Fibroblast of skin of scalp (primary cell): Measurements from ENCODE around the gene USF2.

Experiments
- DNase-seq: peaks from one replicate; pipeline ENCODE4 v3.0.0-alpha.2; 2013

USF2 gene

DNA sequence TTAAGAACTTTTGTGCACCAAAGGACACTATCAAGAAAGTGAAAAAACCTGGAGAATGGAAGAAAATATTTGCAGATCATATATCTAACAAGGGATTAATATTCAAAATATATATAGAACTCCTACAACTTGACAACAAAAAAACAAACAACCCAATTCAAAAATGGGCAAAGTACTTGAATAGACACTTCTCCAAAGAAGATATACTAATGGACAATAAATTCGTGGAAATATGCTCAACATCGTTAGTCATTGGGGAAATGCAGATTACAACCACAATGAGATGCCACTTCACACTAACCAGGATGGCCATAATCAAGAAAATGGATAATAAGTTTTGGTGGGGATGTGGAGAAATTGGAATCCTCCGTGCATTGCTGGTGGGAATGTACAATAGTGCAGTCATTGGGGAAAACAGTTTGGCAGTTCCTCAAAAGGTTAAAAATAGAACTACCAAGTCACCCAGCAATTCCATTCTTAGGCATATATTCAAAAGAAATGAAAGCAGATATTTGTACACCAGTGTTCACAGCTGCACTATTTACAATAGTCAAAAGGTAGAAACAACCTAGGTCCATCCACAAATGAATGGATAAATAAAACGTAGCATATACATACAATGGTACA lies 22.2 kb upstream of the USF2 start:
- DNase-seq: no peak

- no peak for DNase-seq
These were observed 21.0 kb upstream of the USF2 start for GRCh38 chr19:35247526-35248309.

GRCh38 chr19:35248310-35249145 lies 20.2 kb upstream of the USF2 start, which contains the start of gene LSR:
Gene LSR (plus strand): TSS chr19:35249002. CDS start chr19:35249023, 21 bp downstream.
- DNase-seq: no peak

DNA sequence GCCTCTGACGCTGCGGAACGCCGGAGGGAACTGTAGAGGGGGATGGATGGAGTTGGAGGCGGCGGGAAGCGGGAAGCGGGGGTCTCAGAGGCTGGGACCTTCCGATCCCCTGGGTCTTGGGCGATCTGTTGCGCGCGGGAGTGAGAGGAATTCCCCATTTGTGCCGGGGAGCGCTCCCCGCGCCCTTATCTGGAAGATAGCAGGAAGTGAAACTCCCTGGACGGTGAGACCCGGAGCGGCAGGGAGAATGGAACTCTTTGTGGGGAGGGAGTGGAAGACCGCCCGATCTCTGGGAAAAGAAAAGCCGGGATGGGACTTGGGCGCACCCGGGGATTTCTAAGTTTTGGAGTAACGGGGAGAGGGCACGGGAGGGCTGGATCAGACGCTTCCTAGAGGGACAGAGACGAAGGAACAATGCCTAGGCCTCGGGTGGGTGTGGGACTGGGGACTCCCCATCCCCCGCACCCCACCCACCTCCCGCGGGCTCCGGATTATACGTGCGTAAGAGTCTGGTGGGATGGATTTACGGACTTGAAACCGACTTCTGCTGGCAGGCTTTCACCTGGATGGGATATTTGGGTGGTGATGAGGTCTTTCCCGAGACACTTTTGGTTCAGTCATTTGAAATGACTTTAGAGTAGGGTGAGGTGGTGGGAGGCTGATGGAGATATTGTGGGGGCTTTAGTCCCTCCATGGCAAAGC lies 19.5 kb upstream of the USF2 start:
- no peak for DNase-seq

GRCh38 chr19:35249848-35250711 lies 18.7 kb upstream of the USF2 start:
- no peak for DNase-seq

DNA sequence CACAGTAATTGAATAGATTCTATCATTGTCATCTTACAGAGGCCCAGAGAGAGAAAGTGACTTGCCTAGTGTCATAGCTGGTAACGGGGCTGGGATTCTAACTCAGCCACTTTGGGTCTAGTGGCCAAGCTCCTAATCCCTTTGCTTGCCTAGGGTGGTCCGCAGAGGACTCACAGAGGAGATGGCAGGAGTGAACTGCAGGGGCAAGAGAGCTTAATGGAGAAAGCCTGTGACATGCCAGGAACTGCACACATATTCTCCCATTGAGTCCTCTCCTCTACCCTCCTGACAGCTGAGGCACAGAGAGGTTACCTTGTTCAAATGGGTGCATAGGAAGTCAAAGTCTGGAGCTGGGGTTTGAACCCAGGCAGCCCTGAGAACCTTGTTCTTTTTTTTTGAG lies 17.3 kb upstream of the USF2 start:
- no peak for DNase-seq

DNA sequence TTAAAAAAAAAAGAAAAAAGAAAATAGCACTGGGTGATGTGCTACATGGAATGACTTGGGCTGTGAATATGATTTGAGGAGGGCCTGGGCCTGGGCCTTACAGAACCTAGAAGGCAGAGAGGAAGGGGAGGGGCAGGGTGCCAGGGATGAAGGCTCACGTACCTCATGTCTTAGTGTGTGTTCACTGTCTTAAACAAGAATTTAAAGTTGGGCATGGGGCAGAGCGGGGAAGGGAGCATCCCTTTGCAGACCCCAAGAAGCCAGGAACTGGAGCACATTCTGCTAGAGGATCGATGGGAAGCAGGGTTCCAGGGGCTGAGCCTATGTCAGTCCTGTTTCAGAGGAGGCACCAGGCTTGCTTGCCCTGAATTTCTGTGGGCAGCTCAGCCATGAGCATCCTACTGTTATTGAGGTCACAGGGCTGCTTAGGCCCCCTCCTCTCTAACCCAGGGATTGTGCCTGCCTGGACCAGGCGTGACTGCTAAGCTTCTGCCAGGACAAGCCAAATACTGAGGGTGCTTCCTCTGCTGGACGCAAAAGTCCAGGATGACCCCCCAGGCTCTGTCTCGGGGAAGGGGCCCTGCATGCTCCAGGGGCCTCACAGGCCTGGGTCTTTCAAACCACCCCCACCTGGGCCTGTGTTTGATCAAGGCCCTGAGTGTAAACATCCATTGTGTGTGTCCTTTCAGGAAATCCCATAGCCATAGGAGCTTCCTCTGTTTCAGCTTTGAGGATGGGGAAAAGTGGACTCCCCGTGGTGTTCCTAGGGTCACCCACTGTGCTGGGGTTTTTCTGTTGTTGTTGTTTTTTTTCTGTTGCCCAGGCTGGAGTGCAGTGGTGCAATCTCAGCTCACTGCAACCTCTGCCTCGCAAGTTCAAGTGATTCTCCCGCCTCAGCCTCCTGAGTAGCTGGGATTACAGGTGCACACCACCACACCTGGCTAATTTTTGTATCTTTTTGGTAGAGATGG lies 15.2 kb upstream of the USF2 start:
- DNase-seq: no peak

GRCh38 chr19:35254341-35255297 lies 14.1 kb upstream of the USF2 start:
- no peak for DNase-seq

DNA sequence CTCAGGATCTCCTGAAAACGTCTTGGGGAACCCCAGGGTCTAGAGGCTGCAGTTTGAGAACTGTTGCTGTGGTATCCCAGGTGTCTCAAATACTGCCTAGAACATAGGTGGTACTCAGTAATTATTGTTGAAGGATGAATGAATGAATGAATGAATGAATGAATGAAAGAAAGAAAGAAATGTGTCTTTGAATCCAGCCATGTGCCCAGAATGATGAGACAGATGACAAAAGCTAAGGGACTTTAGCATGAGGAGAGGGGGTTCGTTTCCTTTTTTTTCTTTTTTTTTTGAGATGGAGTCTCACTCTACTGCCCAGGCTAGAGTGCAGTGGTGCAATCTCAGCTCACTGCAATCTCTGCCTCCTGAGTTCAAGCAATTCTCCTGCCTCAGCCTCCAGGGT lies 12.2 kb upstream of the USF2 start:
- DNase-seq: no peak

DNA sequence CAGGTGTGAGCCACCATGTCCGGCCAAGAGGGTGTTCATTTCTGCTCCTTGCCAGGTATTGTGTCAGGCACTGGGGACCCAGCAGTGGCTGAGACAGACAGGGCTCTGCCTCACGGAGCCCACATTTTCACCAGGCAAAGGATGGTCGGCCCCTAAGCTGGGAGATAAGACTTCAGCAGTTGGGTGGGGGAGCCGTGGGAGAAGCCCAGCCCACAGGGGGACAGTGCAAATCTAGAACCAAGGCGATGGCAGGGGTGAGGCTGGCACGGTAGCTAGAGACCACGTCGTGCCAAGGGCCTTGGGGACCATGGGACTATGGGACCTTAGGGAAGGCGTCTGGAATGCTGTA lies 11.7 kb upstream of the USF2 start:
- no peak for DNase-seq

- DNase-seq: no peak
These were observed 8.0 kb upstream of the USF2 start for GRCh38 chr19:35260694-35261304.

- no peak for DNase-seq
These were observed 7.2 kb upstream of the USF2 start for GRCh38 chr19:35261356-35262100.

DNA sequence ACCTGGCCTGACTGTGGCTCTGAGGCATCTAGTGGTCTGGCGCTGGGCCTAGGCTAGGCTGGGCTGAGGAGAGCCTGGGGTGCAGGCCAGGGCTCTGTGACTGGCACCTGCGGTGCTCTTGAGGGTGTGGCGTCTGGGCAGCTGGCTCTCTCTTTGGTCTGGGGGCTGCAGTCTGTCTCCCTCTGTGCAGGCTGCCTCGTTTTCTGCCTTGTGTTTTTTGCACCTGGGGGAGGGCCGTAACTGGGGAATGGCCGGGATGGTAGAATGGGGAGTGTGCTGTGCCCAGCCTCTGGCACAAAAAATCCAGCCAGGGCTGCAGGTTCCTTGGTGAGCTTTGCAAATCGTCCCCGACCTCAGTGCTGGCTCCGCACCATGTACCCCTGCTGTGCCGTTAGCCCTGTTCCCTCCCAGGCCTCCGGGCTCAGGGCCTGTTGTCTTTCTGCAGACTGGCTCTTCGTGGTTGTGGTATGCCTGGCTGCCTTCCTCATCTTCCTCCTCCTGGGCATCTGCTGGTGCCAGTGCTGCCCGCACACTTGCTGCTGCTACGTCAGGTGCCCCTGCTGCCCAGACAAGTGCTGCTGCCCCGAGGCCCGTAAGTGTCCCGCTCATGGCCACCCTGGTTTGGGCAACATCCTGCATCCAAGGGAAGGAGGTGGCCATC lies 6.5 kb upstream of the USF2 start:
- DNase-seq: no peak

GRCh38 chr19:35264268-35265125 lies 4.3 kb upstream of the USF2 start:
- DNase-seq: no peak

DNA sequence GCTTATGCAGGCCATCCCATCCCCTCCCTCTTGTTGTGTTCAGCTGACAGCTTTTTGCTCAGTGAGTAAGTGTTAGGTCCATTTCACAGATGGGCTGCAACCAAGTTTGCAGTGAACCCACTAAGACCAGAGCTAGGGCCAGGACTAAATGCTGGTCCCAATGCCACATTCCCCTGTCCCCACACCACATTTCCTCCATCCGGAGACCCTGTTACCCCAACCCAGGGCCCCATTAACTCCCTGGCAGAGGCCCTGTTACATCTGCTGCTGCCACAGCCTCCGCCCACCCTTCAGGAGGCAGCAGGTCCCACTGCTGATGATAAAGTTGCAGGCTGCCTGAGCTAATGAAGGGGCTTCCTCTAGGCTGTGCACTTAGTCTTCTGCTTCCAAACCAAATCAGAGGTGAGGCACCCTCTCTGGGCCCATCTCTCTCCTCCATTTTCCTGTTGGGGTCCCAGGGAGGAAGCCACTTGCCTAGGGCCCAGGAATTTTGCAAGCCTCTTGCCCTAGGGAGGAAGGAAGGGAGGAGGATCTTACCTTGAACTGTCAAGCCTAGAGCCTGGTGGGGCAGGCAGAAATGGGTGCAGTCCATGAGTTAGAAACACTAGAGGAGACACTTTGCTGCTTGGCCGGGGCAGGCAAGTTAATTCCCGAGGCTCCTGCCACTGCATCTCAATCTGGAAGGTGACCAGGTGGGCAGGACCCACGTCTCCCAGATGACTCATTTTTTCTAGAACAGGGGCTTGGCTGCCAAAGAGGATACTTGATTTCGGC lies 3.4 kb upstream of the USF2 start:
- DNase-seq: no peak
